A549 (cell line): Measurements from ENCODE around the gene CRYGN. TPM values are rescaled to one million over a fixed set of nuclear protein-coding genes. Genes with fewer than 3 reads are reported as not detected.

ENCODE experiments used
- ATAC-seq, 2 experiments: fragments of 200-7000 bp in 1 of 2; fragments of >200 bp in 1 of 2; cut with Nextera tagmentation in 1 of 2; cut with Tn5 transposase in 1 of 2; 3 replicates each; pipeline versions ENCODE4 v1.8.0 to v1.9.1; 2018 to 2020; ENCODE audit warnings: mild to moderate bottlenecking in 1 of 2, moderate library complexity in 1 of 2
- CTCF ChIA-PET: fragments of 300-600 bp; sonication (Branson Sonifier 250); formaldehyde crosslinking; extraction: SDS; loops from one replicate; lab custom pipeline; 2021; ENCODE audit warnings: antibody characterized with exemption, inconsistent platforms; lab: Yijun Ruan, JAX
- POLR2A ChIA-PET: fragments of 350-600 bp; formaldehyde crosslinking; extraction: SDS; loops from one replicate; lab custom pipeline; 2021; ENCODE audit warnings: antibody characterized with exemption, inconsistent platforms; lab: Yijun Ruan, JAX
- DNase-seq, 2 experiments: peaks; one replicate each; pipeline versions ENCODE4 v3.0.0 to v3.0.0-alpha.2; 2011 to 2016; ENCODE audit warnings: low read depth in 1 of 2, low spot score in 1 of 2
- FAIRE-seq: peaks from 2 replicates; lab custom pipeline; 2011; peaks lifted over from hg19 to GRCh38; lab: Jason Lieb, UNC
- H3K27ac ChIP-seq, 2 experiments: fragments of >200 bp; sonication (Bioruptor Twin); formaldehyde crosslinking; 3 replicates each; pipeline ENCODE4 v1.5.1; 2016 to 2017
- H3K4me1 ChIP-seq: fragments of >200 bp; sonication (Bioruptor Twin); formaldehyde crosslinking; 3 replicates; pipeline ENCODE4 v1.6.1; 2016
- H3K4me2 ChIP-seq: fragments of >200 bp; sonication (Bioruptor Twin); formaldehyde crosslinking; 3 replicates; pipeline ENCODE4 v1.6.1; 2016
- H3K4me3 ChIP-seq: fragments of >200 bp; sonication (Bioruptor Twin); formaldehyde crosslinking; 3 replicates; pipeline ENCODE4 v1.5.1; 2016
- H3K9me3 ChIP-seq: fragments of >200 bp; sonication (Bioruptor Twin); formaldehyde crosslinking; 3 replicates; pipeline ENCODE4 v1.6.1; 2016
- BCL3 ChIP-seq: fragments of >200 bp; sonication (Bioruptor Twin); formaldehyde crosslinking; IDR thresholded peaks from 3 replicates; pipeline ENCODE4 v1.6.1; 2016
- CBX2 ChIP-seq: fragments of 200-600 bp; sonication (generic); IDR thresholded peaks from 2 replicates; pipeline ENCODE4 v1.6.1; 2016; ENCODE audit warnings: low read depth, mild to moderate bottlenecking, borderline replicate concordance
- CHD2 ChIP-seq: fragments of 150-350 bp; IDR thresholded peaks from 2 replicates; pipeline ENCODE4 v1.6.1; 2014; ENCODE audit warnings: low read length; ENCODE audit not compliant: partially characterized antibody
- EHF ChIP-seq: fragments of 250-450 bp; sonication (Bioruptor Pico); IDR thresholded peaks from 2 replicates; pipeline ENCODE4 v1.5.0; 2020; ENCODE audit warnings: mild to moderate bottlenecking
- EP300 ChIP-seq, 2 experiments: fragments of >200 bp; sonication (Bioruptor Twin); formaldehyde crosslinking; IDR thresholded peaks; 2 replicates in 1 of 2; 3 replicates in 1 of 2; pipeline ENCODE4 v1.6.1; 2016 to 2017
- HEYL ChIP-seq: fragments of 250-450 bp; sonication (Bioruptor Pico); IDR thresholded peaks from 2 replicates; pipeline ENCODE4 v1.8.0; 2021; ENCODE audit warnings: mild to moderate bottlenecking, moderate library complexity
- HMGXB4 ChIP-seq: fragments of 250-450 bp; sonication (Bioruptor Pico); IDR thresholded peaks from 2 replicates; pipeline ENCODE4 v1.5.0; 2021; ENCODE audit warnings: mild to moderate bottlenecking, moderate library complexity, borderline replicate concordance
- HOXA7 ChIP-seq: fragments of 250-450 bp; sonication (Bioruptor Pico); IDR thresholded peaks from 2 replicates; pipeline ENCODE4 v1.5.0; 2020; ENCODE audit warnings: mild to moderate bottlenecking, moderate library complexity
- KDM1A ChIP-seq: fragments of 200-600 bp; sonication (generic); IDR thresholded peaks from 2 replicates; pipeline ENCODE4 v1.6.1; 2016; ENCODE audit warnings: low read depth, mild to moderate bottlenecking
- KDM5A ChIP-seq: fragments of 200-600 bp; sonication (generic); IDR thresholded peaks from 2 replicates; pipeline ENCODE4 v1.6.1; 2016; ENCODE audit warnings: antibody characterized with exemption, mild to moderate bottlenecking
- MAX ChIP-seq: IDR thresholded peaks from 2 replicates; pipeline ENCODE4 v1.6.1; 2012
- NFE2L2 ChIP-seq: fragments of 150-350 bp; conservative IDR thresholded peaks from 2 replicates; pipeline ENCODE4 v1.6.1; 2014; ENCODE audit warnings: low read length
- NPAS2 ChIP-seq: fragments of 250-450 bp; sonication (Bioruptor Pico); IDR thresholded peaks from 2 replicates; pipeline ENCODE4 v1.8.0; 2022; ENCODE audit warnings: mild to moderate bottlenecking, moderate library complexity, borderline replicate concordance
- RAD21 ChIP-seq, 2 experiments: fragments of >200 bp in 1 of 2; sonication (Bioruptor Twin) in 1 of 2; formaldehyde crosslinking in 1 of 2; IDR thresholded peaks in 1 of 2; conservative IDR thresholded peaks in 1 of 2; 2 replicates in 1 of 2; 3 replicates in 1 of 2; pipeline ENCODE4 v1.6.1; 2012 to 2018; ENCODE audit warnings: inconsistent platforms in 1 of 2
- RCOR1 ChIP-seq: fragments of 150-350 bp; IDR thresholded peaks from 2 replicates; pipeline ENCODE4 v1.6.1; 2014; ENCODE audit warnings: antibody characterized with exemption, low read length, low read depth
- RFX5 ChIP-seq: fragments of 450-650 bp; IDR thresholded peaks from 2 replicates; pipeline ENCODE4 v1.7.1; 2014; ENCODE audit warnings: antibody characterized with exemption, mild to moderate bottlenecking, moderate library complexity
- RNF2 ChIP-seq: fragments of 200-600 bp; sonication (generic); IDR thresholded peaks from 2 replicates; pipeline ENCODE4 v1.6.1; 2016; ENCODE audit warnings: low read depth, mild to moderate bottlenecking, antibody characterized with exemption, moderate library complexity, borderline replicate concordance
- SREBF2 ChIP-seq: fragments of 450-650 bp; IDR thresholded peaks from 2 replicates; pipeline ENCODE4 v1.6.1; 2014; ENCODE audit warnings: mild to moderate bottlenecking, moderate library complexity
- USF2 ChIP-seq: fragments of 450-650 bp; IDR thresholded peaks from 2 replicates; pipeline ENCODE4 v1.6.1; 2014; ENCODE audit warnings: antibody characterized with exemption
- ZFP36 ChIP-seq: fragments of 450-650 bp; IDR thresholded peaks from 2 replicates; pipeline ENCODE4 v1.6.1; 2014; ENCODE audit warnings: borderline replicate concordance; ENCODE audit not compliant: partially characterized antibody
- ZNF302 ChIP-seq: fragments of 250-450 bp; sonication (Bioruptor Pico); IDR thresholded peaks from 2 replicates; pipeline ENCODE4 v1.9.0; 2021; ENCODE audit warnings: inconsistent platforms, mild to moderate bottlenecking, moderate library complexity
- WGBS: methylation state at CpG from one replicate; pipeline ENCODE4 v1.1.6; 2017; ENCODE audit errors: missing lambda C conversion rate; 5-methylcytosine and 5-hydroxymethylcytosine counted together
- polyA plus RNA-seq, 4 experiments: library from polyadenylated mRNA; depleted of rRNA in 3 of 4; stranded (reverse); fragments of >200 nt; fragmentation: RNase III in 1 of 4; extraction: RNeasy Plus Mini Kit Qiagen cat#74134 plus additional on column Dnase treatment in 1 of 4; gene quantifications; 2 replicates in 3 of 4; 3 replicates in 1 of 4; pipeline ENCODE4 v1.2.3, GENCODE V29; 2011 to 2017
- TF ChIP-seq, protein P1 (sequence below): fragments of 150-350 bp; IDR thresholded peaks from 2 replicates; pipeline ENCODE4 v1.6.1; 2014; ENCODE audit warnings: low read depth, mild to moderate bottlenecking, low read length

Gene CRYGN
- polyA plus RNA-seq, 2 of the 4 experiments (the other 2 are of a cell fraction): not detected

- no peak for TF ChIP-seq NPAS2 (CRISPR knock-in tag)
- no peak for TF ChIP-seq ZFP36
- TF ChIP-seq, protein P1, sequence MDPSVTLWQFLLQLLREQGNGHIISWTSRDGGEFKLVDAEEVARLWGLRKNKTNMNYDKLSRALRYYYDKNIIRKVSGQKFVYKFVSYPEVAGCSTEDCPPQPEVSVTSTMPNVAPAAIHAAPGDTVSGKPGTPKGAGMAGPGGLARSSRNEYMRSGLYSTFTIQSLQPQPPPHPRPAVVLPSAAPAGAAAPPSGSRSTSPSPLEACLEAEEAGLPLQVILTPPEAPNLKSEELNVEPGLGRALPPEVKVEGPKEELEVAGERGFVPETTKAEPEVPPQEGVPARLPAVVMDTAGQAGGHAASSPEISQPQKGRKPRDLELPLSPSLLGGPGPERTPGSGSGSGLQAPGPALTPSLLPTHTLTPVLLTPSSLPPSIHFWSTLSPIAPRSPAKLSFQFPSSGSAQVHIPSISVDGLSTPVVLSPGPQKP: no peak
- no peak for TF ChIP-seq CBX2
- TF ChIP-seq, all 56 proteins: peak for 0
Measured at GRCh38 chr7:151435971-151436370, 4.0 kb downstream of the CRYGN start (continued).

- WGBS: 77% methylated on average over 14 of the region's 20 CpGs
- no peak overlapping the region for H3K4me3 ChIP-seq
- no peaks in the 10 kb centered on the region for H3K9me3 ChIP-seq
- TF ChIP-seq ZNF302 (CRISPR knock-in tag) (no peak), HMGXB4 (CRISPR knock-in tag) (no peak), RCOR1 (no peak), HOXA7 (no peak), USF2 (no peak), CHD2 (no peak), NFE2L2 (no peak), NPAS2 (CRISPR knock-in tag) (no peak), HEYL (CRISPR knock-in tag) (no peak), EHF (CRISPR knock-in tag) (no peak), EP300 (IDR thresholded peaks at IDR 0.05) (no peak), CBX2 (no peak), KDM5A (no peak), BCL3 (no peak), RNF2 (no peak), RAD21 (conservative IDR thresholded peaks at IDR 0.05 in 1 of 2, IDR thresholded peaks at IDR 0.05 in 1 of 2) (no peak), SREBF2 (no peak), RFX5 (no peak), MAX (no peak), KDM1A (no peak)
- TF ChIP-seq, all 56 proteins: peak for 0
- no peak for ATAC-seq
- no peak for FAIRE-seq
- Histone ChIP-seq H3K27ac (0 out of 6 replicates have a peak overlapping the region, but pooled peaks of 1 of the 2 experiments have one; percentile 24), H3K4me1 (no peaks in the 10 kb centered on the region), H3K4me2 (no peak overlapping the region)
- no peak for DNase-seq
- POLR2A ChIA-PET: no interaction called here
- CTCF ChIA-PET: interaction anchor here (1.7 to 7.4 kb wide), 3 partner anchors 9 to 67 kb away, joined by 4 to 73 read pairs (median 10); no protein-coding TSS in a partner anchor
Measured at GRCh38 chr7:151435103-151435916, 4.6 kb downstream of the CRYGN start.
